HCT116 (cell line): Measurements from ENCODE around the gene TNNT2.

ENCODE experiments used
- CTCF ChIP-seq, 3 experiments: fragments of 200-600 bp in 1 of 3; sonication (generic) in 1 of 3; IDR thresholded peaks in 2 of 3; conservative IDR thresholded peaks in 1 of 3; 2 replicates each; pipeline ENCODE4 v1.5.1; 2012 to 2017; ENCODE audit warnings: low read depth in 2 of 3, low read length in 2 of 3, antibody characterized with exemption in 1 of 3, borderline replicate concordance in 1 of 3, control low read depth in 1 of 3, mild to moderate bottlenecking in 1 of 3, mixed read lengths in 1 of 3, mixed run types in 1 of 3, moderate library complexity in 1 of 3; ENCODE audit not compliant: insufficient read depth in 1 of 3
- POLR2A ChIP-seq: IDR thresholded peaks from 2 replicates; pipeline ENCODE4 v1.7.0; 2011; ENCODE audit warnings: borderline replicate concordance; ENCODE audit not compliant: insufficient read depth, insufficient read length; ENCODE audit errors: extremely low read depth

- no peak for TF ChIP-seq CTCF (IDR thresholded peaks at IDR 0.05 in 2 of 3, conservative IDR thresholded peaks at IDR 0.05 in 1 of 3; ENCODE audit: borderline replicate concordance in 1 of 3, insufficient read depth in 1 of 3, low read depth in 2 of 3, low read length in 2 of 3)
- no peak for TF ChIP-seq POLR2A
Observed at GRCh38 chr1:201400852-201401230, 23.4 kb upstream of the TNNT2 start.
